Activated naive CD4-positive, alpha-beta T cell treated with Interleukin-2 at 50 U/mL for 16 hours (primary cell): Measurements from ENCODE around the gene APOBEC3H.
A peak's percentile ranks its signal among the peaks of the same experiment; 100 is the strongest.

ENCODE experiments used
- DNase-seq: peaks from one replicate; pipeline ENCODE4 v3.0.0-alpha.2; 2020

APOBEC3H gene

GRCh38 chr22:39138357-39138997 is 41.4 kb downstream of the APOBEC3H start:
- no peak for DNase-seq

- no peak for DNase-seq
These were observed 42.9 kb downstream of the APOBEC3H start for GRCh38 chr22:39139933-39140332.

- DNase-seq, result no peak
These were observed 45.1 kb downstream of the APOBEC3H start for GRCh38 chr22:39142088-39142680.

- peak; percentile 63 for DNase-seq
These were observed 47.2 kb downstream of the APOBEC3H start for GRCh38 chr22:39144101-39144767.

GRCh38 chr22:39146256-39147101 is 49.4 kb downstream of the APOBEC3H start:
- no peak for DNase-seq

- no peak for DNase-seq
These were observed 50.4 kb downstream of the APOBEC3H start for GRCh38 chr22:39147335-39148025.

GRCh38 chr22:39148026-39148726 is 51.1 kb downstream of the APOBEC3H start:
- DNase-seq, result no peak

- DNase-seq, result peak; percentile 79
These were observed 51.9 kb downstream of the APOBEC3H start for GRCh38 chr22:39148727-39149535.

- DNase-seq, result no peak
These were observed 53.1 kb downstream of the APOBEC3H start for GRCh38 chr22:39149915-39150847.

GRCh38 chr22:39150848-39151215 is 53.8 kb downstream of the APOBEC3H start:
- DNase-seq, result no peak

- DNase-seq, result no peak
These were observed 54.4 kb downstream of the APOBEC3H start for GRCh38 chr22:39151329-39151975.

- DNase-seq, result no peak
These were observed 55.0 kb downstream of the APOBEC3H start for GRCh38 chr22:39152024-39152510.

GRCh38 chr22:39152511-39153219 is 55.6 kb downstream of the APOBEC3H start, which contains the start of gene CBX7:
Gene CBX7, minus strand, starts transcription at chr22:39152680. Its CDS starts 236 bp downstream, at chr22:39152444.
- peak; percentile 90 for DNase-seq

- DNase-seq, result no peak
These were observed 56.2 kb downstream of the APOBEC3H start for GRCh38 chr22:39153220-39153717.
